Measurements from ENCODE around the gene LAMC2. TPM values are rescaled to one million over a fixed set of nuclear protein-coding genes. Genes with fewer than 3 reads are reported as not detected.
A peak's percentile ranks its signal among the peaks of the same experiment; 100 is the strongest.

The LAMC2 gene
- total and polyA plus RNA-seq, 4 donors: 0.90 to 1.2 (median 0.96) TPM

- Histone ChIP-seq H3K4me1 (ENCODE audit: control insufficient read depth in 1 of 2, insufficient read depth in 2 of 2, low read length in 2 of 2) (peaks cover 0 to 2% of the 10 kb centered on the region in 2 donors), H3K9me3 (ENCODE audit: control insufficient read depth, low read length) (no peaks in the 10 kb centered on the region), H3K4me3 (ENCODE audit: low read length in 2 of 2) (no peak overlapping the region), H3K27ac (ENCODE audit: low read depth in 1 of 2, low read length in 2 of 2) (peak overlapping the region in 1 of 2 donors; percentile 11), H3K36me3 (ENCODE audit: control insufficient read depth in 1 of 2, insufficient read depth in 2 of 2, low read length in 1 of 2) (no peaks in the 10 kb centered on the region), H3K27me3 (ENCODE audit: control insufficient read depth in 1 of 2, insufficient read depth in 2 of 2, low read length in 1 of 2) (no peaks in the 10 kb centered on the region)
- no peak for DNase-seq
- intact Hi-C loops (cut with DNase I): loop anchor here in 1 of 2 donors (2.0 kb wide), 1 partner anchor 189 kb away; no protein-coding TSS in a partner anchor
- 74 to 76% methylated on average over 9 of the region's 9 CpGs for WGBS, 2 donors
- no peak for ATAC-seq (ENCODE audit: low FRiP score)
Observed at GRCh38 chr1:183282101-183282855, 96.2 kb downstream of the LAMC2 start.

GRCh38 chr1:183283286-183283685, 97.2 kb downstream of the LAMC2 start:
- peaks cover 0 to 2% of the 10 kb centered on the region in 2 donors for H3K4me1 ChIP-seq (ENCODE audit: control insufficient read depth in 1 of 2, insufficient read depth in 2 of 2, low read length in 2 of 2)
- no peak for ATAC-seq (ENCODE audit: low FRiP score)
- DNase-seq: no peak
- no peaks in the 10 kb centered on the region for H3K27me3 ChIP-seq (ENCODE audit: control insufficient read depth in 1 of 2, insufficient read depth in 2 of 2, low read length in 1 of 2)
- intact Hi-C loops (cut with DNase I): loop anchor here in 1 of 2 donors (2.0 kb wide), 1 partner anchor 188 kb away; no protein-coding TSS in a partner anchor
- no peak overlapping the region for H3K4me3 ChIP-seq (ENCODE audit: low read length in 2 of 2)
- 65 to 69% methylated on average over 5 of the region's 5 CpGs for WGBS, 2 donors
- H3K9me3 ChIP-seq (ENCODE audit: control insufficient read depth, low read length): no peaks in the 10 kb centered on the region
- no peak overlapping the region for H3K27ac ChIP-seq (ENCODE audit: low read depth in 1 of 2, low read length in 2 of 2)
- no peaks in the 10 kb centered on the region for H3K36me3 ChIP-seq (ENCODE audit: control insufficient read depth in 1 of 2, insufficient read depth in 2 of 2, low read length in 1 of 2)

- WGBS, 2 donors: 93 to 96% methylated on average over 5 of the region's 5 CpGs
- Histone ChIP-seq H3K36me3 (ENCODE audit: control insufficient read depth in 1 of 2, insufficient read depth in 2 of 2, low read length in 1 of 2) (no peaks in the 10 kb centered on the region), H3K4me3 (ENCODE audit: low read length in 2 of 2) (no peak overlapping the region), H3K27me3 (ENCODE audit: control insufficient read depth in 1 of 2, insufficient read depth in 2 of 2, low read length in 1 of 2) (no peaks in the 10 kb centered on the region), H3K9me3 (ENCODE audit: control insufficient read depth, low read length) (no peaks in the 10 kb centered on the region), H3K27ac (ENCODE audit: low read depth in 1 of 2, low read length in 2 of 2) (no peak overlapping the region), H3K4me1 (ENCODE audit: control insufficient read depth in 1 of 2, insufficient read depth in 2 of 2, low read length in 2 of 2) (peaks cover 0 to 2% of the 10 kb centered on the region in 2 donors)
- intact Hi-C loops (cut with DNase I): no loop called here
- ATAC-seq (ENCODE audit: low FRiP score) (no peak), DNase-seq (no peak)
Observed at GRCh38 chr1:183284086-183284485, 98.0 kb downstream of the LAMC2 start.

GRCh38 chr1:183285256-183285655, 99.2 kb downstream of the LAMC2 start:
- 92 to 93% methylated on average over 1 of the region's 1 CpG for WGBS, 2 donors
- ATAC-seq (ENCODE audit: low FRiP score) (no peak), DNase-seq (no peak)
- peaks cover 0 to 2% of the 10 kb centered on the region in 2 donors for H3K4me1 ChIP-seq (ENCODE audit: control insufficient read depth in 1 of 2, insufficient read depth in 2 of 2, low read length in 2 of 2)
- no peaks in the 10 kb centered on the region for H3K9me3 ChIP-seq (ENCODE audit: control insufficient read depth, low read length)
- no peak overlapping the region for H3K4me3 ChIP-seq (ENCODE audit: low read length in 2 of 2)
- no peak overlapping the region for H3K27ac ChIP-seq (ENCODE audit: low read depth in 1 of 2, low read length in 2 of 2)
- intact Hi-C loops (cut with DNase I): no loop called here
- no peaks in the 10 kb centered on the region for H3K27me3 ChIP-seq (ENCODE audit: control insufficient read depth in 1 of 2, insufficient read depth in 2 of 2, low read length in 1 of 2)
- H3K36me3 ChIP-seq (ENCODE audit: control insufficient read depth in 1 of 2, insufficient read depth in 2 of 2, low read length in 1 of 2): no peaks in the 10 kb centered on the region

- Histone ChIP-seq H3K4me1 (ENCODE audit: control insufficient read depth in 1 of 2, insufficient read depth in 2 of 2, low read length in 2 of 2) (peaks cover 0 to 2% of the 10 kb centered on the region in 2 donors), H3K36me3 (ENCODE audit: control insufficient read depth in 1 of 2, insufficient read depth in 2 of 2, low read length in 1 of 2) (no peaks in the 10 kb centered on the region), H3K27me3 (ENCODE audit: control insufficient read depth in 1 of 2, insufficient read depth in 2 of 2, low read length in 1 of 2) (no peaks in the 10 kb centered on the region), H3K27ac (ENCODE audit: low read depth in 1 of 2, low read length in 2 of 2) (no peak overlapping the region), H3K4me3 (ENCODE audit: low read length in 2 of 2) (no peak overlapping the region), H3K9me3 (ENCODE audit: control insufficient read depth, low read length) (no peaks in the 10 kb centered on the region)
- no peak for ATAC-seq (ENCODE audit: low FRiP score)
- DNase-seq: no peak
- WGBS, 2 donors: 60 to 83% methylated on average over 4 of the region's 4 CpGs
- intact Hi-C loops (cut with DNase I): no loop called here
Observed at GRCh38 chr1:183285746-183286145, 99.7 kb downstream of the LAMC2 start.

GRCh38 chr1:183287191-183287675, 101.2 kb downstream of the LAMC2 start:
- peak overlapping the region in 1 of 2 donors; percentile 72 for H3K27ac ChIP-seq (ENCODE audit: low read depth in 1 of 2, low read length in 2 of 2)
- no peaks in the 10 kb centered on the region for H3K27me3 ChIP-seq (ENCODE audit: control insufficient read depth in 1 of 2, insufficient read depth in 2 of 2, low read length in 1 of 2)
- H3K36me3 ChIP-seq (ENCODE audit: control insufficient read depth in 1 of 2, insufficient read depth in 2 of 2, low read length in 1 of 2): no peaks in the 10 kb centered on the region
- no peaks in the 10 kb centered on the region for H3K9me3 ChIP-seq (ENCODE audit: control insufficient read depth, low read length)
- DNase-seq (peak in 1 of 2 donors; percentile 72), ATAC-seq (ENCODE audit: low FRiP score) (no peak)
- WGBS, 2 donors: 5 to 8% methylated on average over 5 of the region's 5 CpGs
- H3K4me1 ChIP-seq (ENCODE audit: control insufficient read depth in 1 of 2, insufficient read depth in 2 of 2, low read length in 2 of 2): peaks cover 0 to 3% of the 10 kb centered on the region in 2 donors
- H3K4me3 ChIP-seq (ENCODE audit: low read length in 2 of 2): no peak overlapping the region
- intact Hi-C loops (cut with DNase I): no loop called here

- H3K4me3 ChIP-seq (ENCODE audit: low read length in 2 of 2): no peak overlapping the region
- no peaks in the 10 kb centered on the region for H3K9me3 ChIP-seq (ENCODE audit: control insufficient read depth, low read length)
- H3K4me1 ChIP-seq (ENCODE audit: control insufficient read depth in 1 of 2, insufficient read depth in 2 of 2, low read length in 2 of 2): peaks cover 0 to 4% of the 10 kb centered on the region in 2 donors
- H3K27me3 ChIP-seq (ENCODE audit: control insufficient read depth in 1 of 2, insufficient read depth in 2 of 2, low read length in 1 of 2): no peaks in the 10 kb centered on the region
- DNase-seq (no peak), ATAC-seq (ENCODE audit: low FRiP score) (no peak)
- H3K36me3 ChIP-seq (ENCODE audit: control insufficient read depth in 1 of 2, insufficient read depth in 2 of 2, low read length in 1 of 2): no peaks in the 10 kb centered on the region
- peak overlapping the region; percentile 2 to 76 for H3K27ac ChIP-seq (ENCODE audit: low read depth in 1 of 2, low read length in 2 of 2)
- WGBS, 2 donors: 52 to 57% methylated on average over 2 of the region's 2 CpGs
- intact Hi-C loops (cut with DNase I): no loop called here
Observed at GRCh38 chr1:183288583-183288982, 102.5 kb downstream of the LAMC2 start.

- ATAC-seq (ENCODE audit: low FRiP score): peak; percentile 1
- intact Hi-C loops (cut with DNase I): no loop called here
- 9 to 22% methylated on average over 9 of the region's 9 CpGs for WGBS, 2 donors
Observed at GRCh38 chr1:183289051-183289496, 103.0 kb downstream of the LAMC2 start.

GRCh38 chr1:183290628-183291027, 104.6 kb downstream of the LAMC2 start:
- ATAC-seq (ENCODE audit: low FRiP score) (no peak), DNase-seq (no peak)
- H3K9me3 ChIP-seq (ENCODE audit: control insufficient read depth, low read length): no peaks in the 10 kb centered on the region
- WGBS, 2 donors: 84 to 88% methylated on average over 6 of the region's 6 CpGs
- intact Hi-C loops (cut with DNase I): no loop called here
- no peaks in the 10 kb centered on the region for H3K27me3 ChIP-seq (ENCODE audit: control insufficient read depth in 1 of 2, insufficient read depth in 2 of 2, low read length in 1 of 2)
- no peak overlapping the region for H3K4me3 ChIP-seq (ENCODE audit: low read length in 2 of 2)
- H3K36me3 ChIP-seq (ENCODE audit: control insufficient read depth in 1 of 2, insufficient read depth in 2 of 2, low read length in 1 of 2): no peaks in the 10 kb centered on the region
- peaks cover 0 to 4% of the 10 kb centered on the region in 2 donors for H3K4me1 ChIP-seq (ENCODE audit: control insufficient read depth in 1 of 2, insufficient read depth in 2 of 2, low read length in 2 of 2)
- H3K27ac ChIP-seq (ENCODE audit: low read depth in 1 of 2, low read length in 2 of 2): peak overlapping the region; percentile 19 to 66

More at GRCh38 chr1:183289051-183289496, 103.0 kb downstream of the LAMC2 start:
- H3K27ac ChIP-seq (ENCODE audit: low read depth in 1 of 2, low read length in 2 of 2): peak overlapping the region in 1 of 2 donors; percentile 76
- no peaks in the 10 kb centered on the region for H3K9me3 ChIP-seq (ENCODE audit: control insufficient read depth, low read length)
- H3K4me1 ChIP-seq (ENCODE audit: control insufficient read depth in 1 of 2, insufficient read depth in 2 of 2, low read length in 2 of 2): peaks cover 0 to 4% of the 10 kb centered on the region in 2 donors
- no peaks in the 10 kb centered on the region for H3K36me3 ChIP-seq (ENCODE audit: control insufficient read depth in 1 of 2, insufficient read depth in 2 of 2, low read length in 1 of 2)
- no peak overlapping the region for H3K4me3 ChIP-seq (ENCODE audit: low read length in 2 of 2)
- H3K27me3 ChIP-seq (ENCODE audit: control insufficient read depth in 1 of 2, insufficient read depth in 2 of 2, low read length in 1 of 2): no peaks in the 10 kb centered on the region
- DNase-seq: no peak

All from aorta (tissue), 5 donors.